ENCODE measurements around the gene EML4.
"Not testable (repeated sequence)": the region's sequence is repeated elsewhere in the genome, so short reads cannot be mapped to it uniquely, and the experiment has no call there.

EML4 gene

DNA sequence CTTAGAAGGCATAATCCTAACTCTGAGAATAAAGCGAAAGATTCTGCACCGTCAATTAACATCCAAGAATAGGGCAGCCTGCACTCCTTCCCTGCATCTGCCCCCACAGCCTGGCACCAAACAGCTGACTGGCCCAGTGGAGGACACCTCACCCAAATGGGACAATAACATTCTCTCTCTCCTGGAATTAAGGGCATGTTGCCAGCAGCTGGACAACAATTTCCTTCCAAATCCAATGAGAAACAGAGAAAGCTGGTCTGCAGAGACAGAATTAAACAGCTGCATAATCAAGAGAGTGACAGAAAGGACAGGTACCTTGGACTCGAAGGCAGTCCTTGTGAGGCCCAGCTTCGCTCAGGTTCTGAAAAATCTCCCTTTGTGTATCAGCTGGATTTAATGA lies 176.8 kb downstream of the EML4 start:
- Histone ChIP-seq H4K20me1 (ENCODE audit: insufficient read depth, low read length) (peaks cover 7% of the 10 kb centered on the region), H3K27ac (ENCODE audit: low read length) (no peak overlapping the region), H3K79me2 (ENCODE audit: insufficient read depth, low read length) (peaks cover 90% of the 10 kb centered on the region)

DNA sequence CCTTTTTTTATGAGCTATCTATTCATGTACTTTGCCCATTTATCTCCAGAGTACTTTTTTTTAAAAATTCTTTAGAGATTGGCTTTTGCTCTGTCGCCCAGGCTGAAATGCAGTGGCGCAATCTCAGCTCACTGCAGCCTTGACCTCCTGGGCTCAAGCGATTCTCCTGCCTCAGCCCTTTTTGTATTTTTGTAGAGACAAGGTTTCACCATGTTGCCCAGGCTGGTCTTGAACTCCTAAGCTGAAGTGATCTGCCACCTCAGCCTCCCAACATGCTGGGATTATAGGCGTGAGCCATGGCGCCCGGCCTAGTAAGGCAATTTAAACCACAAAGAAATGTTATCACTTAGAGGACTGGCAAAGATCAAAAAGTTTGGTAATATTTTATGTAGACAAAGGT lies 177.7 kb downstream of the EML4 start:
- not testable (repeated sequence) for H3K9me3 ChIP-seq (ENCODE audit: insufficient read depth, low read length, severe bottlenecking); H3K4me2 ChIP-seq (ENCODE audit: insufficient read depth, low read length); H3K4me3 ChIP-seq (ENCODE audit: low read depth in 1 of 2, low read length in 2 of 2); H3K27me3 ChIP-seq (ENCODE audit: insufficient read depth, low read length, poor library complexity); ATAC-seq (ENCODE audit: insufficient read depth, low read depth); H2AFZ ChIP-seq (ENCODE audit: low read depth, low read length); H3K9ac ChIP-seq (ENCODE audit: low read depth, low read length); H3K27ac ChIP-seq (ENCODE audit: low read length); DNase-seq
- H4K20me1 ChIP-seq (ENCODE audit: insufficient read depth, low read length), result peaks cover 16% of the 10 kb centered on the region
- H3K36me3 ChIP-seq (ENCODE audit: insufficient read depth, low read length), result peaks cover 69% of the 10 kb centered on the region
- peaks cover 94% of the 10 kb centered on the region for H3K79me2 ChIP-seq (ENCODE audit: insufficient read depth, low read length)
- H3K4me1 ChIP-seq (ENCODE audit: insufficient read depth, low read length), result peaks cover 26% of the 10 kb centered on the region

More for the DNA sequence above, 176.8 kb downstream of the EML4 start:
- no peak for ATAC-seq (ENCODE audit: insufficient read depth, low read depth)
- Histone ChIP-seq H3K9ac (ENCODE audit: low read depth, low read length) (no peak overlapping the region), H3K27me3 (ENCODE audit: insufficient read depth, low read length, poor library complexity) (no peaks in the 10 kb centered on the region), H3K36me3 (ENCODE audit: insufficient read depth, low read length) (peaks cover 62% of the 10 kb centered on the region), H3K4me2 (ENCODE audit: insufficient read depth, low read length) (no peak overlapping the region), H3K9me3 (ENCODE audit: insufficient read depth, low read length, severe bottlenecking) (no peaks in the 10 kb centered on the region), H2AFZ (ENCODE audit: low read depth, low read length) (no peak overlapping the region), H3K4me1 (ENCODE audit: insufficient read depth, low read length) (peaks cover 35% of the 10 kb centered on the region), H3K4me3 (ENCODE audit: low read depth in 1 of 2, low read length in 2 of 2) (no peak overlapping the region)
- TF ChIP-seq EZH2 (IDR thresholded peaks at IDR 0.05; ENCODE audit: borderline replicate concordance, low read depth, low read length, severe bottlenecking), result no peak
- TF ChIP-seq CTCF (IDR thresholded peaks at IDR 0.05; ENCODE audit: borderline replicate concordance, extremely low read depth, low read length, poor library complexity, severe bottlenecking), result no peak
- DNase-seq, result no peak

GRCh38 chr2:42347518-42347917 lies 178.4 kb downstream of the EML4 start:
- not testable (repeated sequence) for H3K27me3 ChIP-seq (ENCODE audit: insufficient read depth, low read length, poor library complexity); H3K4me2 ChIP-seq (ENCODE audit: insufficient read depth, low read length); H3K9ac ChIP-seq (ENCODE audit: low read depth, low read length); H3K9me3 ChIP-seq (ENCODE audit: insufficient read depth, low read length, severe bottlenecking); H2AFZ ChIP-seq (ENCODE audit: low read depth, low read length); H3K27ac ChIP-seq (ENCODE audit: low read length); H3K4me3 ChIP-seq (ENCODE audit: low read depth in 1 of 2, low read length in 2 of 2); DNase-seq; ATAC-seq (ENCODE audit: insufficient read depth, low read depth)
- H4K20me1 ChIP-seq (ENCODE audit: insufficient read depth, low read length), result peaks cover 18% of the 10 kb centered on the region; the same call in 1 of the 2 replicates
- H3K4me1 ChIP-seq (ENCODE audit: insufficient read depth, low read length), result peaks cover 20% of the 10 kb centered on the region
- peaks cover 94% of the 10 kb centered on the region for H3K79me2 ChIP-seq (ENCODE audit: insufficient read depth, low read length)
- H3K36me3 ChIP-seq (ENCODE audit: insufficient read depth, low read length), result peaks cover 75% of the 10 kb centered on the region

DNA sequence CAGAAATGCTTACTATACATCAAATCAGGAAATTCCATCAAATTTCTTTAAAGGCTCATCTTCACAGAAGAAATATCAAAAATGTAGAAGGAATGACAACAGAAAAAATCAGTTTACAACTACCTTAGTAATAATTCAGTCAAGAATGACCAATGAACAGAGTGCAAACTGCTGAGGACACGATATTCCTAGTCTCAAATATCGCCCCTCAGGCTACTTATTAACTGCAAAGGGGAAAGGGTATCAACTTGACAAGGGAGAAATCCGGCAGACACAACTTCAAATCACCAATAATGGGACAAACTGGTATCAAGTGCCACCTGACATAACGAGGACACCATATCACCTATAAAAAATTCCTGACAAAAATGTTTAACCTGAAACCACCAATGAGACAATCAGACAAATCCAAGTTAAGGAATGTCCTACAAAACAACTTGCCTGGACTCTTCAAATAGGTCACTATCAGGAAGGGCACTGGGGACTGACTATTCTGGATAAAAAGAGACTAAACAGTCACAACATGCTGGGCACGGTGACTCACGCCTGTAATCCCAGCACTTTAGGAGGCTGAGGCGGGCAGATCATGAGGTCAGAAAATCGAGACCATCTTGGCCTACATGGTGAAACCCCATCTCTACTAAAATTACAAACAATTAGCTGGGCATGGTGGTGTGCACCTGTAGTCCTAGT lies 179.1 kb downstream of the EML4 start:
- no peaks in the 10 kb centered on the region for H3K9me3 ChIP-seq (ENCODE audit: insufficient read depth, low read length, severe bottlenecking)
- no peak overlapping the region for H3K9ac ChIP-seq (ENCODE audit: low read depth, low read length)
- peaks cover 95% of the 10 kb centered on the region for H3K79me2 ChIP-seq (ENCODE audit: insufficient read depth, low read length)
- no peak for ATAC-seq (ENCODE audit: insufficient read depth, low read depth)
- DNase-seq, result no peak
- no peak overlapping the region for H3K27ac ChIP-seq (ENCODE audit: low read length)
- TF ChIP-seq EZH2 (IDR thresholded peaks at IDR 0.05; ENCODE audit: borderline replicate concordance, low read depth, low read length, severe bottlenecking) (no peak), CTCF (IDR thresholded peaks at IDR 0.05; ENCODE audit: borderline replicate concordance, extremely low read depth, low read length, poor library complexity, severe bottlenecking) (no peak)
- H4K20me1 ChIP-seq (ENCODE audit: insufficient read depth, low read length), result peaks cover 21% of the 10 kb centered on the region; the same call in 1 of the 2 replicates
- H3K4me3 ChIP-seq (ENCODE audit: low read depth in 1 of 2, low read length in 2 of 2), result no peak overlapping the region
- H3K27me3 ChIP-seq (ENCODE audit: insufficient read depth, low read length, poor library complexity), result no peaks in the 10 kb centered on the region
- peaks cover 12% of the 10 kb centered on the region for H3K4me1 ChIP-seq (ENCODE audit: insufficient read depth, low read length)
- H2AFZ ChIP-seq (ENCODE audit: low read depth, low read length), result no peak overlapping the region
- H3K4me2 ChIP-seq (ENCODE audit: insufficient read depth, low read length), result no peak overlapping the region
- H3K36me3 ChIP-seq (ENCODE audit: insufficient read depth, low read length), result peaks cover 83% of the 10 kb centered on the region
